Stimulated activated CD8-positive, alpha-beta memory T cell treated with anti-CD3 and anti-CD28 coated beads, Interleukin-12 subunit alpha, Interleukin-12 subunit beta, amount 100 ng/mL, for 4 hours (primary cell): ENCODE results near the gene POU1F1.
"Not testable (repeated sequence)": the region's sequence is repeated elsewhere in the genome, so short reads cannot be mapped to it uniquely, and the experiment has no call there.

Source experiments
- DNase-seq: peaks from one replicate; pipeline ENCODE4 v3.0.0-alpha.2; 2020; ENCODE audit warnings: low read depth

Gene POU1F1, protein sequence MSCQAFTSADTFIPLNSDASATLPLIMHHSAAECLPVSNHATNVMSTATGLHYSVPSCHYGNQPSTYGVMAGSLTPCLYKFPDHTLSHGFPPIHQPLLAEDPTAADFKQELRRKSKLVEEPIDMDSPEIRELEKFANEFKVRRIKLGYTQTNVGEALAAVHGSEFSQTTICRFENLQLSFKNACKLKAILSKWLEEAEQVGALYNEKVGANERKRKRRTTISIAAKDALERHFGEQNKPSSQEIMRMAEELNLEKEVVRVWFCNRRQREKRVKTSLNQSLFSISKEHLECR

DNA sequence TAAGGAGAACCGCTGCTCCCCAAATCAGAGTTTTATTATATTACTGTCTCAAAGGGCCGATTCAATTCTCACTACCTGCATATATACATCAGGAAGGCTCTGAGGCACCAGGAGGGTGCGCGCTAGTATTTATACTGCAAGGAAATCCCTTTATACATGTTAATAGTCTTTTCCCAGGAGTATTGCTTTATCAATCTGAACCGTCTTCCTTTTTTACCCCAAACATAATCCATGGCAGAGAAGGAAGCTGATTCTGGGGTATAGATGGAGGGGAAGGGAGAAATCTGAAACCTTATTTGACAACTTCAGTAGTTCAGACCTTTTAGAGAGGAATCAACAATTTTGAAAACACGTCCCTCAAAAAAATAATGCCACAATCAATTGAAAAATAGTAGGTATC, at the start of gene POU1F1:
TSS of gene POU1F1 (minus strand) at position 101 of the 400 bp plus-strand sequence. CDS start 122 bp downstream, outside the sequence.
- DNase-seq = no peak

DNA sequence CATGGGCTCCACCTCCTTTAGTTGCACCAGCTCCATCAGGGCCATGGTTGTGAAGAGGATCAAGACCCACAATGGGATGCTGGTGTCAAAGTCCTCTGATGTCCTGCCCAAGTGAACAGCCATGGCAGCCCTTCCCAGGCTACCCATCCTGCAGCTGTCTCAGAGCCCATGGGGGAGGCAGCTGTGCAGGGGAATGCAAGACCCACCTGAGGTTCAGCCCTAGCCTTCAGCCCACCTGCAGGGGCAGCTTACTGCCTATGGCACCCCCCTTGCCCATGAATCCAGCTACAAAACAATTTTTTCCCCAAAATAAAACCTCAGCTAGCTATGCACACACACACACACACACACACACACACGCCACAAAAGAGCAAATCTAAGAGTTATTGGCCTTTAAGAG, 48.2 kb upstream of the POU1F1 start:
- DNase-seq = no peak

DNA sequence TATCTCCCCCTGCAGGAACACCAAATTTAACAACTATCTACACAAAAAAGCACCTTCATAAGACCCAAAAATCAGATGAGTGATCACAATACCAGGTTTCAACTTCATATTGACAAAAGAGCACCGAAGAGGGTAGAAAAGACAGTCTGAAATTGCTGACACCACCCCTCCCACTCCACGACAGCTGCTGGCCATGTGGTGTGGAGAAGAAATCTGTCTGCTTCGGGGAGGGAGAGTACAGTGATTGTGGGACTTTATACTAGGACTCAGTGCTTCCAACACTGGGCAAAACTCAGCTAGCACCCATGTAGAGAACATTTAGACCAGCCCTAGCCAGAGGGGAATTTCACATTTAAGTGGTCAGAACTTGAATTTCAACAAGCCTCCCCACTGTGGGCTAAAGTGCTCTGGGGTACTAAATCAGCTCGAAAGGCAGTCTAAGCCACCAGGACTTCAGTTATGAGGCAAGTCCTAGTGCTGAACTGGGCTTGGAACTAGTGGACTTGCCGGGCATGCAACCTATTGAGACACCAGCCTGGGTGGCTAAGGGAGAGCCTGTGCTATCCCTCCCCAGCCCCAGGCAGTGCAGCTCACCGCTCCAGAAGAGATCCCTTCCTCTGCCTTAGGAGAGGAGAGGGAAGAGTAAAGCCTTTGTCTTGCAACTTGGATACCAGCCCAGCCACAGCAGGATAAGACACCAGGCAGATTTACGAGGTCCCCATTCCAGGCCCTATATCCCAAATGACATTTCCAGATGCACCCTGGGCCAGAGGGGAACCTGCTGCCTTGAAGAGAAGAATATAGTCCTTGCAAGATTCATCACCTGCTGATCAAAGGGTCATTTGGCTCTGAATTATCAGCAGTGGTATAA, 44.6 kb upstream of the POU1F1 start:
- DNase-seq = no peak

DNA sequence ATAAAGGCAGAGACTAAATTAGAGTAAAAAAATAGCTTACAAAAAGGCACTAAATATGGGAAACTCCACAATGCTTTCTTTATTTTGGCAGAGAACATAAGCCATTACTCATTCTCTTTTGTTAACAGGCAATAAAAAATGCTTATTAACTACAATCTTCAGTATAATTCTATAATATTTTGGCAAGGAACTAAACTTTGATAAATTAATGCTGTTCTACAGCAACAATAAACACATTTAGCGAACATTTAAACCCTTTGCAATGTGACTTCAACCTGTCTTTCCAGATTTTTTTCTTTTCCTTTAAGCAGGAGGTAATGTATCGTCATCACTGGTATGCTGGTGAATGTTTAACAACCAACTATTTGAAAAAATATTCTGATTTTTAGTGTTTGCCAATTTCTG, 42.2 kb upstream of the POU1F1 start:
- no peak for DNase-seq

DNA sequence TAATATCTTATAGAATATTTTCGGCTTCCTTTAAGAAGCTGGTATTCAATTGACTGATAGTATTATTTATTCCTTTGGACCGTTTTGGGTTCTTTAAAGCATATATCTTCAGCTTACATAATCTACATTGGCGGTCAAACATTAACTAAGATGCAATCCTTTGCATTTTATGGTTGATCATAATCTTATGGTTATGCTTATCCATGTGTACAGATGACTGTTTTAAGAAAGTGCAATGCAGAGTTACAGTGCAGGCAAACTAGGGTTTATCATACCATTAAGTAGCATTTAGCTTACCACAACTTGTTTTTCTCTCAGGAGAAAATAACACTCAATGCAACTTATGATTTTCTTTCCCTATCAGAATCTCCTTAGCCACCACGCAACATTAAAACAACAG, 41.4 kb upstream of the POU1F1 start:
- no peak for DNase-seq

DNA sequence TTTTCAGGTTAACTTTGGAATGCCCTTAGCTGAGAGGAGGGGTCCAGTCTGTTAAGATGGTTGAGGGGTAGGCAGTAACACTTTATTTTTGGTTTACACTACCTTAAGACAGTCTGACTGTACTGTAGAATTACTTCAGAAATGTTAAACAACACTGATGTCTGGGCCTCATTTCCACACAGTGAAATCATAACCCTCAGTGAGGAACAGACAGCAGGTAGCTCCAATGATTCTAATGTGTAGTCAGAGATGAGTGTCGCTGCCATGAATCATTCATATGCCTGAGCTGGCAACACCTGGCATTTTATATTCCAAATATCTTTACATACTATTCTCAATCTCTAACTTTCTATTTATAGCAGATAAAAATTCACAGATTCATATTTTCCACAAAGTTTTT, 37.3 kb upstream of the POU1F1 start:
- no peak for DNase-seq

DNA sequence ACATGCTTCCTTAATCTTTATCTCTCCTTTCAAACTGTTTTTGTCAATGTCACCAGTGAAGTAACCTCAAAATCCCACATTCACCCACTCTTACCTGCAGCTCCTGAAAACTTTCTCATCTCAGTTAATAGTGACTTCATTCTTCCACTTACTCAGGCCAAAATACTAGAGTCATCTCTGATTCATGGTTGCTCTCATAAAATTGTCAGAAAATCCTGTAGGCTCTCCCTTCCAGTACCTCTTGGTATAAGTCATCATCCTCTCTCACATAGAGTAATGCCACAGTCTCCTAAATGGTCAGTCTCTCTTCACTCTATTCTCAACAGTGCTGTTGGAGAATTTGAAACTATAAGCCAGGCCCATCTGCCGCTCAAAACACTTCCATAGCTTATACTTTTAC, 34.9 kb upstream of the POU1F1 start:
- DNase-seq = no peak

DNA sequence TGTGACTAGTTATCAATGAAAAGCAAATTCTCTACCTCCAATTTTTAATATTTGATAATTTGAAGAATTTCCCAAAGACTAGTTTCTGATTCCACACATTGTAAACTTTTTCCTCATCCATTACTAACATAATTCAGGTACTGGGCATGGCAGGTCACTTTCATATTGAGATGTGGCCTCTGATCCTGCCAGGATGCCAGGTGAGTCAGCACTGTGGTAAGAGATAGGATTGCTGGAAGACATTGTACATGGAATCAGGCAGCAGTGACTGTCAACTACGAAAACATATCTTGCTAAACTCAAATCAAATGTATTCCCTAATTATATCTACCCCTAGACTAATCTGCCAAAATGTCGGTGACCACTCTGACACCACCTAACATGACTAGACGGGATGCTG, 33.2 kb upstream of the POU1F1 start:
- no peak for DNase-seq

DNA sequence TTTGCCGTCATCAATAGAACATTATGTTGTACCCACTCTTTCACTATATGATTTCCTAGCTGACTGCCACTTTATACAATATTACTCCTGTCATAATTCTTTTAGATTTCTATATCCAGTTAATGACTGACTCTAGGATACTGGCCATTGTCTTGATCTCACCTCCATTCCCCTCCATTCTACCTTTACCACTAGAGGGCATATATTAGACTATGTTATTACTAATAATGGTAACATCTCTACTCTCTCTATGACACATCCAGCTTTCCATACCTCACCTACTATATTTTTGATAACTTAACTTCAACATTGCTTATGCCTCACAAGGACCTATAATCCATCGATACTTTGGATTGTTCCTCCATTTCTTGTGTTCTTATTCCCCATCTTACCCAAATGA, 31.4 kb upstream of the POU1F1 start:
- DNase-seq = no peak

DNA sequence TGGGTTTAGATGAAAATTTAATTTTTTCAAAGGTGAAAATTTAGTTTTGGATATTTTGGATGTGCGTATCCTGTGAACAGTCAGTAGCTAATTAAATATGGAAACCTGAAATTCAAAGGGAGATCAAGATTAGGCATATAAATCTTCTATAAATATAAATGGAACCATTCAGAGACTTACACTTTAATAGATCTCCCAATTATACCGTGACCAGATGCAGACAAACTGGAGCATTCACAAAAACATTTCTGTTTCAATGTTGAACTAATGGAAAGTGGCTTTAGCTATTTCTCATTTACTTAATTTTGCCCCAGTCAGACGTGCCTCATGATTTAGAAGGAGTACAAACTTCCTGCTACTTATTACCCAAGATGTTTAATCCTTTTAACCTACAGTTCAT, 29.1 kb upstream of the POU1F1 start:
- no peak for DNase-seq

DNA sequence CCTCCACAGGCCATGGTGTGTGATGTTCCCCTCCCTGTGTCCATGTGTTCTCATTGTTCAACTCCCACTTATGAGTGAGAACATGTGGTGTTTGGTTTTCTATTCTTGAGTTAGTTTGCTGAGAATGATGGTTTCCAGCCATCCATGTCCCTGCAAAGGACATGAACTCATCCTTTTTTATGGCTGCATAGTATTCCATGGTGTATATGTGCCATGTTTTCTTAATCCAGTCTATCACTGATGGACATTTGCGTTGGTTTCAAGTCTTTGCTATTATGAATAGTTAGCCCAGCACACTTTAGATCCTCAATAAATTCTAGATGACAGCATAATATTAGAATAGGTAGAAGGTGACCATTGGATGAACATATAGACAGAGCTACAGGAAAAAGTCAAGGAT, 28.6 kb upstream of the POU1F1 start:
- DNase-seq = not testable (repeated sequence)

DNA sequence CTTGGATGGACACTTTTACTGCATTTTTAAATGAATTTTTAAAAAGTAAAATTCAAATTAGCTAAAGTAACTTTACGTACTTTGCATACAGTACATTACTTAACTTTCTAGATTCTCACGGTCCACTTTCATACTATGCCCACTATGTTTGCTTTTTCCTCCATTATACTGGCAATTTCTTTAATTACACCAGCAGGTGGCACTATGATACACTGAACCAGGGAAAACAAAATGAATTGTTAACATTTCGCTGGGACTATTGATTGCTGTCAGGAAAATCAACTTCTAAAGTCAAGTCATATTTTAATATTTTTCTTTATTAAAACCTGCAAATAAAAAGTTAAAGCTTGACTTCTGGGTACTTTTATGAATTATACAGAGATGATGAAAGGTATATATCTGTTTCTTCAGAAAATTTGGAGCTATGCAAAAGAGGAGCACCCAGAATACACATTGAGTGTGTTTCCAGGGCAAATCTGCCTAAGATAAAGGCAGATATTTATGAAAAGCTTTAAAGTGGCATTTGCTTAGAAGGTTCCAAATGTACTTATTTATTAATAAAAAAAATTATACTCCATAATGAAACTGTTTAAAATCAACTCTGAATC, 21.8 kb upstream of the POU1F1 start:
- no peak for DNase-seq

DNA sequence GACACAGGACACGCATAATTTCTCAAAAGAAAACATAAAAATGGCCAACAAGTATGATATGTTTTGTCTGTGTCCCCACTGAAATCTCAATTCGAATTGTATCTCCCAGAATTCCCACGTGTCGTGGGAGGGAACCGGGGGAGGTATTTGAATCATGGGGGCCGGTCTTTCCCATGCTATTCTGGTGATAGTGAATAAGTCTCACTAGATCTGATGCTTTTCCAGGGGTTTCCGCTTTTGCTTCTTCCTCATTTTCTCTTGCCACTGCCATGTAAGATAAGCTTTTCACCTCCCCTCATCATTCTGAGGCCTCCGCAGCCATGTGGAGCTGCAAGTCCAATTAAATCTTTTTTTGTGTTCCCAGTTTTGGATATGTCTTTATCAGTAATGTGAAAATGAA, 12.1 kb upstream of the POU1F1 start:
- no peak for DNase-seq

DNA sequence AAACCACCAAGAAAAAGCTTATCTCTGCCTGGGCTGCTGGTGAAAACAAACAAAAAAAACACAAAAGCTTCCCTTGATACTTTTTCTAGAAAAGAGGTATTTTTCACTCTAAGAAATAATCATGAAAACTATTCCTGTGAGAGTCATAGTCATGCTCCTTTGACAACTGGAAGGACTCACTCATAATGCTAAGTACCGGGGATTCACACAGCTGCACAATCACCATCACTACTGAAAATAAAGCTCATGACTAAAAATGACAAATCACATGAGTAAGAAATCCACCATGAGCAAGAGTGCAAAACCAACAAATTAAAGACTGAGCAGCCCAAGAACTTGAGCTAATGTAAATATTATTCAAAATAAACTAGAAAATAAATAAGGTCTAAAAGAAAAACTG, 10.6 kb upstream of the POU1F1 start:
- no peak for DNase-seq

DNA sequence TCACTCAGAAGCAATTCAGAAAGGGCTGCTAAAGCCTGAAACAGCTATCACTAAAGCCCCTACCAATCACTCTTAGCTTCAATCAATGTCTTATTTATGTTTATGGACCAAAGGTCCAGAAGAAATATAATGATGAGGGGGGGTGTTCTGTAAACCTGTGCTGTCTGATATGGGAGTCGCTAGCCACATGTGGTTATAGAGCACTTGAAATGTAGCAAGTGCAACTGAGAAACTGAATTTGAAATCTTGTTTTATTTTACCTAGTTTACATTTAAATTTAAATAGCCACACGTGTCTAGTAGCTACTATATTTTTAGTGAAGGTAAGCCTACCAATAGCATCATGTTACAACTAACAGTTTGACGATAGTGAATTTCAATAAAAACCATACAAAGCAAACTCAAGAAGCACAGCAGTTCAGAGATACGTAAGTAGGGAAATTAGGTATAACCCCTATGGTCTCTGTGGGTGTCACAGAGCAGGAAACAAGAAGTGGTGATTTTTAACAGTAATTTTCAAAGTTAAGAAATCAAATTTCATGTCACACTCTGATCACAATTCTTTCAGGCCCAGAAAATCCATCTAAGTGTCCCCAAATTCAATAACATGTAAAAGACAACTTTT, 3.6 kb downstream of the POU1F1 start:
- DNase-seq = no peak

DNA sequence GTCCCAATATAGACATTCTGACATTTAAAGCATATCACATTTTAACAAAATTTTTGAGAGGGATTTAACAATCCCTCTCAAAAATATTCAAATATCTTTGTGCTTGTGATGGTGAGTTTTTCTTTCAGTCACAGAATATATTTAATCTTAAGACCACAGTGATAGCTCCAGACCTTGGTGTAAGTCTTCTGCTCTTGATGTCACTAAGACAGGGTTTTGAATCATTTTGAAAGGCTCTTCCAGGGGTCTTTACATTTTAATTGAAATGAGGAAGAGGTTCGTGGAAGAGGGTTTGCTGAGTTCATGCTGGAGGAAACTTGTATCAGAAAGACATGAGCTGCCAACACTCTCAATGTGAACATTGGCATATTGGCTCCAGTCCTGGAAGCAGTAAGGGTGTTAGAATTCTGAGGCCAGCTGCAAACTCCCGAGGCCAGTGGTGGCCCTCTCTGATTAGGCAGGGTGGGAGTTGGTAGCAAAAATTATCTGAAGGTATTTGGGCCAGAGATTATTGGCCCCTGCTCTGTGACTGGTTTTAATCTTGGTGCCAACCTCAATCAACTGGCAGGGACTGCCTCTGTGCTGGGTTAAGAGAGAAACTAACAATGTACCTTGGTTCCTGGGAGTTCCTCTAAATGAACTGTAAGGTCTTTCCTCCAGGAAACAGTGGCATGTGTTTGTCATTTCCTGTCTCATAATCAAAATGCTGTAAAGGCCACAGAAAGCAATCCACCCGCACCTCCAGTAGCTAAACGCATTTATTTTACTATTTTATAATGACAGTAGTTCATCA, 5.3 kb downstream of the POU1F1 start:
- no peak for DNase-seq

DNA sequence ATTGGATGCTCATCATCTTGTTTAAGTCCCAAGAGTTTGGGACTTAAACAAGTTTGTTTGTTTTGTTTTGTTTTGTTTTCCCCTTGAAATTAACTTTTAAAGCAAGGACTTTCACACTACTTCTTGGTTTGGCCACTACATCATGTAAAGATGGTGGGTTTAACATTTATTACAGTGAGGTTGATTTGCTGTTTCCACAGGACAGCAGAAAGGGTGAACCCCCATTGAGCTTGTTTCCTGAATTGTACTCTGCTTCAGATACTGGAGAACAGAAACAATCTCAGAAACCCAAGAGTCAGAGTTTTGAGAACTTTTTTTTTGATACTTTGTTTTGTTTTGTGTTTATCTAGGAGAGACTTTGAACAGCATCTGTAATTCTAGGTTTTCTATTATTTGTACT, 6.7 kb downstream of the POU1F1 start:
- DNase-seq = no peak

DNA sequence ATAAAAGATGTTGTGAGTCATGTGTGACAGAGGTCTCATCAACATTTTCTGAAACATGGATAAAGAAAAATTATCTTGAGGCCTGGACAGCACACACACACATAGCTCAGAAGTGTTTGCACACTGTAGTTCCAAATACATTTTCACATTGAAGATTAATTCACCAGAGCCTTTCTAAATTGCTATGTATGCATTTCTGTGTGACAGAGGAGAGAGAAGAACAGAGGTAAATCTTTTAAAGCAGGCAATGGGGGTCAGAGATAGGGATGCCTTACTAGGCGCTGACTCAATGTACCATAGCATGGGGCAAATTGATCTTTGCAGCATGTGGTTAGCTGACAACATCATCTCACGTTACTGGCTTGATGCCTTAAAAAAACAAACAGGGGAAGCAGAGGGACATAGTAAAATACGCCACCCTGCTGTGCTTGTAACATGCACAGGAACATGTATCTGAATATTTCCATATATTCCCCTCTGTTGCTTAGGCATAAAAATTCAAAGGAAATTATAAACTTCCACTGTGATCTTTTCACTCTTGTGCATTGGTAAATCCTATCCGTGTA, 7.7 kb downstream of the POU1F1 start:
- DNase-seq = no peak

DNA sequence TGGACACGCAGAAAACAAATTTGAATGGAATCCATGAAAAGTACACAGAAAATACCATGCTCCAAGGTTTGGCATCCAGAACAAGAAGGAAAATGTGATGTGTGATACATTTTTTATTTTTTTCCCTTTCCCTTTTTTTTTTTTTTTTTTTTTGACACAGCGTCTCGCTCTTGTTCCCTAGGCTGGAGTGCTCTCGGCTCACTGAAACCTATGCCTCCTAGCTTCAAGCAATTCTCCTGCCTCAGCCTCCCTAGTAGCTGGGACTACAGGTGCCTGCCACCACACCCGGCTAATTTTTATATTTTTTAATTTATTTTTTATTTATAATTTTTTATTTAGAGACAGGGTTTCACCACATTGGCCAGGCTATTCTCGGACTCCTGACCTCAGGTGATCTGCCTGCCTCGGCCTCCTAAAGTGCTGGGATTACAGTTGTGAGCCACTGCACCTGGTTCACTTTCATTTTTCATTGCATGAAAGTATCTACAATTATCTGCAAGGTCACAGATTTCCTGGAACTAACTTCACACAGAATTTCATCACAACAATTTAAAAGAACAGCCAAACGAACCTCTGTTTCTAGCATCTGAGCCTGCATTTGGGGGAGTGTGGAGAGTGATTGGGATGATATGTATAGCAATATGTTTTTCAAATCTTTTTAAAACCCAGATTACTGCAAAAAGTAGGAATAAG, 8.3 kb downstream of the POU1F1 start:
- no peak for DNase-seq

DNA sequence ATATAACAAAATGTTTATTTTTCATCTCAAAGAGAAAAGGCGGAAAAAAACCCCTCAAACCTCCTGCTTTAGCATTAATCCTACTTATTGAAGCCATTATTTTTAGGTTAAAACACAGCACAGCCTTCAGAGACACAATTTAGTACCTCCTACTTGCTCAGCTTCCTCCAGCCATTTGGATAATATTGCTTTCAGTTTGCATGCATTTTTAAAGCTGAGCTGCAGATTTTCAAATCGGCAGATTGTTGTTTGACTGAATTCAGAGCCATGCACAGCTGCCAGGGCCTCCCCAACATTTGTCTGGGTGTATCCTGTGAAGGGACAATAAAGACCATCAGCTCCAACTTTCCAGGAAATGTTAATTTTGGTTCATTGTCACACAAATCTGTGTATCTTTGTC, 14.5 kb downstream of the POU1F1 start:
- DNase-seq = no peak

DNA sequence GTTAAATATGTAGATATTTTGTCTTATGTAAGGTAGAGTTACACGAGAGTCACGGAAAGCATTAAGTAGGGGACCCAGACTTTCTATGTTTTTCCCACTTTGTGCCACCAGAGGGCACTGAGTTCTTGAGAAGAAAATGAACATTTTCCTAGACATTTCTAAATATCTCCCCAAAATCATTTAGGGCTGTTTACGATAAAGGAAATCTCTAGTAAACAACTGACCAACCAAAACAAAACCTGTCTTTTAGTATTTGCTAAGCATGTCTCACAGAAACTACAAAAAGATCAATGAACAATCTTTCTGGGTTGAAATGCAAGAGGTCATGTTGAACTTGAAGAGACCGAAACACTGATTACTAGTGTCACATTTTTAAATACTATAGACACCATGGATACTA, 16.1 kb downstream of the POU1F1 start:
- DNase-seq = no peak
